ENCODE results near the gene PI4KA.
"Not testable (repeated sequence)": the region's sequence is repeated elsewhere in the genome, so short reads cannot be mapped to it uniquely, and the experiment has no call there.

PI4KA gene

GRCh38 chr22:20662524-20663036, 196.0 kb downstream of the PI4KA start:
- DNase-seq = not testable (repeated sequence)

GRCh38 chr22:20661473-20661872, 197.1 kb downstream of the PI4KA start:
- no peak for DNase-seq

GRCh38 chr22:20660441-20661054, 198.1 kb downstream of the PI4KA start:
- no peak for DNase-seq

- no peak for DNase-seq
Measured at GRCh38 chr22:20659920-20660319, 198.7 kb downstream of the PI4KA start.

- DNase-seq = no peak
Measured at GRCh38 chr22:20659258-20659657, 199.4 kb downstream of the PI4KA start.

- DNase-seq = no peak
Measured at GRCh38 chr22:20658433-20659222, 200.0 kb downstream of the PI4KA start.

- no peak for DNase-seq
Measured at GRCh38 chr22:20657963-20658362, 200.6 kb downstream of the PI4KA start.
